DND-41 (cell line): Measurements from ENCODE around the gene C1orf21.

ENCODE experiments used
- ATAC-seq: fragments of 200-7000 bp; cut with Tn5 transposase; 3 replicates; pipeline ENCODE4 v1.9.1; 2021; ENCODE audit warnings: low read depth; ENCODE audit not compliant: insufficient read depth
- DNase-seq: peaks from one replicate; pipeline ENCODE4 v3.0.0-alpha.2; 2020
- H2AFZ ChIP-seq: 2 replicates; pipeline ENCODE4 v1.6.0; 2012; ENCODE audit warnings: low read depth, low read length
- H3K27ac ChIP-seq: 2 replicates; pipeline ENCODE4 v1.5.1; 2012; ENCODE audit warnings: low read length, inconsistent platforms
- H3K27me3 ChIP-seq: fragments of 200-600 bp; sonication (generic); 2 replicates; pipeline ENCODE4 v1.6.0; 2012; ENCODE audit warnings: low read length, mild to moderate bottlenecking, inconsistent platforms; ENCODE audit not compliant: insufficient read depth, poor library complexity
- H3K36me3 ChIP-seq: 2 replicates; pipeline ENCODE4 v1.5.1; 2012; ENCODE audit warnings: low read length, inconsistent platforms; ENCODE audit not compliant: insufficient read depth
- H3K4me1 ChIP-seq: 2 replicates; pipeline ENCODE4 v1.5.1; 2012; ENCODE audit warnings: mild to moderate bottlenecking, low read length; ENCODE audit not compliant: insufficient read depth
- H3K4me2 ChIP-seq: 2 replicates; pipeline ENCODE4 v1.6.0; 2012; ENCODE audit warnings: mild to moderate bottlenecking, moderate library complexity, low read length, inconsistent platforms; ENCODE audit not compliant: insufficient read depth
- H3K4me3 ChIP-seq, 2 experiments: fragments of 200-600 bp in 1 of 2; shearing (Covaris generic) in 1 of 2; 2 replicates each; pipeline ENCODE4 v1.5.1; 2012 to 2016; ENCODE audit warnings: inconsistent platforms in 2 of 2, low read length in 2 of 2, mild to moderate bottlenecking in 2 of 2, low read depth in 1 of 2, moderate library complexity in 1 of 2
- H3K79me2 ChIP-seq: 2 replicates; pipeline ENCODE4 v1.6.0; 2012; ENCODE audit warnings: low read length, inconsistent platforms; ENCODE audit not compliant: insufficient read depth
- H3K9ac ChIP-seq: 2 replicates; pipeline ENCODE4 v1.6.0; 2012; ENCODE audit warnings: low read depth, mild to moderate bottlenecking, inconsistent platforms, low read length, moderate library complexity
- H3K9me3 ChIP-seq: 2 replicates; pipeline ENCODE4 v1.5.1; 2012; ENCODE audit warnings: low read length, moderate library complexity, mild to moderate bottlenecking, inconsistent platforms; ENCODE audit not compliant: insufficient read depth, severe bottlenecking
- H4K20me1 ChIP-seq: 2 replicates; pipeline ENCODE4 v1.6.0; 2012; ENCODE audit warnings: low read length; ENCODE audit not compliant: insufficient read depth
- CTCF ChIP-seq: IDR thresholded peaks from 2 replicates; pipeline ENCODE4 v1.5.1; 2012; ENCODE audit warnings: borderline replicate concordance, low read length, moderate library complexity, mild to moderate bottlenecking; ENCODE audit not compliant: poor library complexity, severe bottlenecking; ENCODE audit errors: extremely low read depth
- EZH2 ChIP-seq: IDR thresholded peaks from 3 replicates; pipeline ENCODE4 v1.6.1; 2012; ENCODE audit warnings: borderline replicate concordance, low read depth, mild to moderate bottlenecking, moderate library complexity, low read length, inconsistent platforms; ENCODE audit not compliant: severe bottlenecking

C1orf21 gene

GRCh38 chr1:184593597-184593996 is 206.8 kb downstream of the C1orf21 start:
- H3K9me3 ChIP-seq = no peaks in the 10 kb centered on the region
- no peak for TF ChIP-seq CTCF
- TF ChIP-seq EZH2 = no peak
- no peaks in the 10 kb centered on the region for H3K79me2 ChIP-seq
- no peak overlapping the region for H3K27ac ChIP-seq
- no peak overlapping the region for H3K4me3 ChIP-seq
- H2AFZ ChIP-seq = no peak overlapping the region
- H3K36me3 ChIP-seq = no peaks in the 10 kb centered on the region
- no peak overlapping the region for H3K9ac ChIP-seq
- ATAC-seq = no peak
- H3K27me3 ChIP-seq = no peaks in the 10 kb centered on the region
- H3K4me2 ChIP-seq = no peak overlapping the region
- no peaks in the 10 kb centered on the region for H4K20me1 ChIP-seq
- H3K4me1 ChIP-seq = no peaks in the 10 kb centered on the region
- DNase-seq = no peak

DNA sequence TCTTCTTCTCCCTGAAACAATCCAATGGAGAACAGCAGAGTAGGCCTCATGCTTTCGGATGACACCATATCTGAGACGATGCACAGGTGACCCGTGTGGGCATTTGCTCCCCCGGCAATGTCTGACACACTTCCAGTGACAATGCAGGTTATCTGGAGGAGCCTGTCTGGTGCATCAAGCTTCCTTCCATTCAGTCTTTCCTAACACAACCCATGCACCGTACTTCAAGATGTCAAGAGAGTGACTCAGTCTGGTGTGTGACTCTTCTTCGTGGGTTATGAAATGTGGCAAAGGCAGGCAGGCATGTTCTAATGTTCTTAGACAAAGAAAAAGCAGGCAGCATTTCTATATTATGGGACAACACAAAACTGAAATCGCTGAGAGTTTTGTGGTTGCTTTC is 208.8 kb downstream of the C1orf21 start:
- no peaks in the 10 kb centered on the region for H3K27me3 ChIP-seq
- H3K9me3 ChIP-seq = no peaks in the 10 kb centered on the region
- H3K27ac ChIP-seq = no peak overlapping the region
- no peak overlapping the region for H3K4me3 ChIP-seq
- H3K4me2 ChIP-seq = no peak overlapping the region
- H2AFZ ChIP-seq = no peak overlapping the region
- no peaks in the 10 kb centered on the region for H3K36me3 ChIP-seq
- no peak overlapping the region for H3K9ac ChIP-seq
- H4K20me1 ChIP-seq = no peaks in the 10 kb centered on the region
- no peak for TF ChIP-seq EZH2
- no peak for TF ChIP-seq CTCF
- DNase-seq = no peak
- no peak for ATAC-seq
- no peaks in the 10 kb centered on the region for H3K79me2 ChIP-seq
- H3K4me1 ChIP-seq = no peaks in the 10 kb centered on the region

- H3K4me3 ChIP-seq = no peak overlapping the region
- TF ChIP-seq EZH2 (no peak), CTCF (no peak)
- ATAC-seq = no peak
- H3K27me3 ChIP-seq = no peaks in the 10 kb centered on the region
- H4K20me1 ChIP-seq = no peaks in the 10 kb centered on the region
- H3K4me2 ChIP-seq = no peak overlapping the region
- no peak for DNase-seq
- no peak overlapping the region for H3K27ac ChIP-seq
- H2AFZ ChIP-seq = no peak overlapping the region
- H3K4me1 ChIP-seq = no peaks in the 10 kb centered on the region
- no peaks in the 10 kb centered on the region for H3K9me3 ChIP-seq
- no peaks in the 10 kb centered on the region for H3K36me3 ChIP-seq
- H3K79me2 ChIP-seq = no peaks in the 10 kb centered on the region
- no peak overlapping the region for H3K9ac ChIP-seq
These were observed 210.3 kb downstream of the C1orf21 start for GRCh38 chr1:184596950-184597645.
